ENCODE data around the gene SLC35F6.
"Not testable (repeated sequence)": the region's sequence is repeated elsewhere in the genome, so short reads cannot be mapped to it uniquely, and the experiment has no call there.

The SLC35F6 gene

GRCh38 chr2:26757873-26758789 is 6.0 kb upstream of the SLC35F6 start:
- DNase-seq = no peak

- no peak for DNase-seq
Observed at GRCh38 chr2:26758790-26759321, 5.2 kb upstream of the SLC35F6 start.

- DNase-seq = no peak
Observed at GRCh38 chr2:26759845-26760244, 4.2 kb upstream of the SLC35F6 start.

GRCh38 chr2:26760991-26761390 is 3.1 kb upstream of the SLC35F6 start:
- DNase-seq = not testable (repeated sequence)

- no peak for DNase-seq
Observed at GRCh38 chr2:26763019-26763418, 1.1 kb upstream of the SLC35F6 start.

- no peak for DNase-seq
Observed at GRCh38 chr2:26764906-26765305, 822 bp downstream of the SLC35F6 start.

GRCh38 chr2:26765475-26766200 is 1.6 kb downstream of the SLC35F6 start:
- DNase-seq = no peak

- DNase-seq = no peak
Observed at GRCh38 chr2:26767129-26767528, 3.0 kb downstream of the SLC35F6 start.

GRCh38 chr2:26767894-26768487 is 3.9 kb downstream of the SLC35F6 start:
- DNase-seq = no peak

GRCh38 chr2:26768759-26769088 is 4.6 kb downstream of the SLC35F6 start:
- no peak for DNase-seq

- DNase-seq = no peak
Observed at GRCh38 chr2:26769089-26769761, 5.1 kb downstream of the SLC35F6 start.

- peak in 1 of 2 experiments; percentile 17 for DNase-seq
Observed at GRCh38 chr2:26770986-26771586, 7.0 kb downstream of the SLC35F6 start.

- DNase-seq = no peak
Observed at GRCh38 chr2:26772064-26773001, 8.2 kb downstream of the SLC35F6 start.

GRCh38 chr2:26776195-26776800 is 12.2 kb downstream of the SLC35F6 start:
- no peak for DNase-seq

GRCh38 chr2:26778098-26778497 is 14.0 kb downstream of the SLC35F6 start:
- DNase-seq = no peak

- DNase-seq = no peak
Observed at GRCh38 chr2:26778507-26778906, 14.4 kb downstream of the SLC35F6 start.

GRCh38 chr2:26780203-26780760 is 16.2 kb downstream of the SLC35F6 start:
- no peak for DNase-seq

GRCh38 chr2:26782876-26783704 is 19.0 kb downstream of the SLC35F6 start:
- DNase-seq = no peak

GRCh38 chr2:26784570-26785234 is 20.6 kb downstream of the SLC35F6 start:
- no peak for DNase-seq

Measured in activated CD4-positive, alpha-beta T cell treated with anti-CD3 and anti-CD28 coated beads, Interleukin-2, amount 50 U/mL, for 4 hours (primary cell).